ENCODE measurements around the gene CNOT10. TPM values are rescaled to one million over a fixed set of nuclear protein-coding genes. Genes with fewer than 3 reads are reported as not detected.
A peak's percentile ranks its signal among the peaks of the same experiment; 100 is the strongest.

CNOT10 gene
- total RNA-seq, 1 donor from 2014 or later: 82.9 TPM

DNA sequence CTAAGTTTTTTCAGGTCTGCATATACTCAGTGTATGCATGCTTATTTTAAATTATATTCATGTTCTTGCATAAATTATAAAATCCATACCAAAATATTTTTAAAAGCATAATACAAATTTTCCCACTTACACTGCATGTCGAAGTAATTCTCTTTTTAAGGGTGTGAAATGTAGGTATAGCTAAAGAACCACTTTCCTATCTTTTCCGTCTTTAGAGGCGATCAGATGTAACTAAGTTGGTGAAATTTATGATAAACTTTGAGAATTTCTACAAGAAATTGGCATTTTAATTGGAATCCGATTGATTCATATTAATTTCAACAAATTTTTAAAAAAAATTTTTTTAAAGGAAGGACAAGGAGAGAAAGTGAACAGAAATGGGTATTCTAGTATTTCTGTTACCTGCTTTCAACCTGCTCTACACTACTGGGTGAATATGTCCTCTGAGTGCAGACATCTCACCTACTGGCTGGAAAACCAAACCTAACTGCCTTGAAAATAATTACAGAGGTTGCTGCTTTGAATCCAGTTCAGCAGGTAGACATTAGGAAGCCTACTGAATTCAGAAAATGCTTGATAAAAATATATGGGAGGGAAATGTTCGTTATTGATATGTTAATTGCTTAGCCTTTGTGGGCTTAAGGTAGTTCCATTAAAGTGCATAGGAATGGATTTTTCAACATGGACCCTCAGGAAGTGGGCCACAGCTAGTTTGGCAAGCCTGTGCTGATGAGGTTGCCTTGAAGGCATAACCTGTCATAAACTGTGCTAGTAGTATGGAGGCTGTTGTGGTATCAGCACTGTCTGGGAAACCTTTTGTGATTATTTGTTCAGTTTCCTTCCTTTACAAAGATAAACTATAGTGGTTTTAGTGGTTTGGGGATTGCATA, 137.9 kb downstream of the CNOT10 start:
- Histone ChIP-seq H3K4me1 (peaks cover 57% of the 10 kb centered on the region), H3K27ac (no peak overlapping the region), H3F3A (ENCODE audit: low read depth) (peaks cover 52% of the 10 kb centered on the region), H3K79me2 (ENCODE audit: low read depth) (peaks cover 100% of the 10 kb centered on the region), H3K4me2 (peak overlapping the region; percentile 99), H3K4me3 (peak overlapping the region; percentile 98), H3K27me3 (no peaks in the 10 kb centered on the region), H3K36me3 (no peaks in the 10 kb centered on the region), H2AFZ (replicated peaks) (no peak overlapping the region), H3K9ac (no peak overlapping the region), H3K9me3 (ENCODE audit: low read depth) (no peaks in the 10 kb centered on the region), H4K20me1 (ENCODE audit: low read depth) (peaks cover 98% of the 10 kb centered on the region)
- H3K27me3 Mint-ChIP-seq (ENCODE audit: insufficient read depth, low read depth): peaks cover 4% of the 10 kb centered on the region
- H3K36me3 Mint-ChIP-seq: peaks cover 25% of the 10 kb centered on the region
- no peak for TF ChIP-seq EZH2phosphoT487 (IDR thresholded peaks at IDR 0.05)
- TF ChIP-seq, protein P1, sequence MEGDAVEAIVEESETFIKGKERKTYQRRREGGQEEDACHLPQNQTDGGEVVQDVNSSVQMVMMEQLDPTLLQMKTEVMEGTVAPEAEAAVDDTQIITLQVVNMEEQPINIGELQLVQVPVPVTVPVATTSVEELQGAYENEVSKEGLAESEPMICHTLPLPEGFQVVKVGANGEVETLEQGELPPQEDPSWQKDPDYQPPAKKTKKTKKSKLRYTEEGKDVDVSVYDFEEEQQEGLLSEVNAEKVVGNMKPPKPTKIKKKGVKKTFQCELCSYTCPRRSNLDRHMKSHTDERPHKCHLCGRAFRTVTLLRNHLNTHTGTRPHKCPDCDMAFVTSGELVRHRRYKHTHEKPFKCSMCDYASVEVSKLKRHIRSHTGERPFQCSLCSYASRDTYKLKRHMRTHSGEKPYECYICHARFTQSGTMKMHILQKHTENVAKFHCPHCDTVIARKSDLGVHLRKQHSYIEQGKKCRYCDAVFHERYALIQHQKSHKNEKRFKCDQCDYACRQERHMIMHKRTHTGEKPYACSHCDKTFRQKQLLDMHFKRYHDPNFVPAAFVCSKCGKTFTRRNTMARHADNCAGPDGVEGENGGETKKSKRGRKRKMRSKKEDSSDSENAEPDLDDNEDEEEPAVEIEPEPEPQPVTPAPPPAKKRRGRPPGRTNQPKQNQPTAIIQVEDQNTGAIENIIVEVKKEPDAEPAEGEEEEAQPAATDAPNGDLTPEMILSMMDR (IDR thresholded peaks at IDR 0.05): no peak
- TF ChIP-seq EZH2 (IDR thresholded peaks at IDR 0.05): no peak
- peak overlapping the region; percentile 91 for H3K4me3 Mint-ChIP-seq
- no peak for DNase-seq (ENCODE audit: low spot score)
- no peak overlapping the region for H3K27ac Mint-ChIP-seq
- H3K4me1 Mint-ChIP-seq: peaks cover 61% of the 10 kb centered on the region
- peaks cover 4% of the 10 kb centered on the region for H3K9me3 Mint-ChIP-seq

Other genes with a start within 250 kb of the CNOT10 start
- gene CMTM6, start 182.3 kb upstream of the CNOT10 start, total RNA-seq (ENCODE audit: low replicate concordance): 62.0 and 70.2 TPM in 2 replicates
- 66.4 and 103 TPM in 2 replicates for gene DYNC1LI1, start 114.3 kb upstream of the CNOT10 start, total RNA-seq (ENCODE audit: low replicate concordance)
- gene TRIM71, start 132.8 kb downstream of the CNOT10 start, total RNA-seq (ENCODE audit: low replicate concordance): 106 and 107 TPM in 2 replicates

Data from neural progenitor cell (in vitro differentiated cells).